Measurements from ENCODE around the gene CUL1. TPM values are rescaled to one million over a fixed set of nuclear protein-coding genes. Genes with fewer than 3 reads are reported as not detected.
A peak's percentile ranks its signal among the peaks of the same experiment; 100 is the strongest.

Gene CUL1
- total and polyA plus RNA-seq, 8 donors = 32.5 to 59.7 (median 57.8) TPM

DNA sequence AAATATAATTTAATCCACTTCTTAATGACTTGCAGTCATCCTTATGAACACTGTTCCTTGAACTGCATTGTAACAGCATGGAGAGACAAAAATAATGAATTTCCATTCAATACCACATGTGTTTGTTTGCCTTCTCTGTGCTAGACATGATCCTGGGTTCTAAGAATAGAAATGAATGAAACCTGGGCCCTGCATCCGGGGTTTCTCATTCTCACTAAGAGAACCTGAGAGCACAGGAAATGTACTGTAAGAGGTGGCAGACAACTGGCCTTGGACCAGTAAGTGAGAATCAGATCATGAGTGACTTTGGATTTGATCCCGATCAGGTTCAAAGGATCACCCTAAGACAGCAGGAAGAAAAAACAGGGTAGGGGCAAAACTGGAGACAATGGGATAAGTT, 37.2 kb upstream of the CUL1 start:
- Histone ChIP-seq H3K27ac (no peak overlapping the region), H3K9me3 (no peaks in the 10 kb centered on the region), H3K36me3 (no peaks in the 10 kb centered on the region), H3K27me3 (no peaks in the 10 kb centered on the region), H3K4me3 (no peak overlapping the region), H3K4me1 (no peaks in the 10 kb centered on the region)
- intact Hi-C loops (cut with DNase I) = no loop called here
- TF ChIP-seq, protein P1, sequence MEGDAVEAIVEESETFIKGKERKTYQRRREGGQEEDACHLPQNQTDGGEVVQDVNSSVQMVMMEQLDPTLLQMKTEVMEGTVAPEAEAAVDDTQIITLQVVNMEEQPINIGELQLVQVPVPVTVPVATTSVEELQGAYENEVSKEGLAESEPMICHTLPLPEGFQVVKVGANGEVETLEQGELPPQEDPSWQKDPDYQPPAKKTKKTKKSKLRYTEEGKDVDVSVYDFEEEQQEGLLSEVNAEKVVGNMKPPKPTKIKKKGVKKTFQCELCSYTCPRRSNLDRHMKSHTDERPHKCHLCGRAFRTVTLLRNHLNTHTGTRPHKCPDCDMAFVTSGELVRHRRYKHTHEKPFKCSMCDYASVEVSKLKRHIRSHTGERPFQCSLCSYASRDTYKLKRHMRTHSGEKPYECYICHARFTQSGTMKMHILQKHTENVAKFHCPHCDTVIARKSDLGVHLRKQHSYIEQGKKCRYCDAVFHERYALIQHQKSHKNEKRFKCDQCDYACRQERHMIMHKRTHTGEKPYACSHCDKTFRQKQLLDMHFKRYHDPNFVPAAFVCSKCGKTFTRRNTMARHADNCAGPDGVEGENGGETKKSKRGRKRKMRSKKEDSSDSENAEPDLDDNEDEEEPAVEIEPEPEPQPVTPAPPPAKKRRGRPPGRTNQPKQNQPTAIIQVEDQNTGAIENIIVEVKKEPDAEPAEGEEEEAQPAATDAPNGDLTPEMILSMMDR (IDR thresholded peaks at IDR 0.05) = no peak
- ATAC-seq (no peak), DNase-seq (no peak)

DNA sequence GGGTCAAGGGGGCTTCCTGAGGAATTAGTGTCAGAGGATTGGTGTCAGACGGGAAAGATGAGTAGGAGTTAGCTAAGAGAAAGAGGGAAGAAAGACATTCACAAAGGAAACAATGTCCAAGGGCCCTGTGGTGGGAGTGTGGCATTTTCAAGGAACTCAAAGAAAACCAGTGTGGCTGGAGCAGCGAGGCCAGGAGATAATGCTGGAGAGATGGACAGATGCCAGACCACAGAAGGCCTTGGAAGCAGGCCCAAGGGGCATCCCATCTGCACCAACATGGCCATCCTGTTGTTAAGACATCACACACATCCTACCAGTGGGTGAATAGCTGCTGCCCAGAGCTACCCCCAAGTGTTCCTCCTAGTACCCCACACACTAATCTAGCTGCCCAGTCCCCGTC, 36.1 kb upstream of the CUL1 start:
- intact Hi-C loops (cut with DNase I) = no loop called here
- no peak overlapping the region for H3K4me3 ChIP-seq
- H3K27ac ChIP-seq = no peak overlapping the region
- H3K36me3 ChIP-seq = no peaks in the 10 kb centered on the region
- H3K27me3 ChIP-seq = no peaks in the 10 kb centered on the region
- H3K9me3 ChIP-seq = no peaks in the 10 kb centered on the region
- no peak for ATAC-seq
- H3K4me1 ChIP-seq = no peaks in the 10 kb centered on the region
- TF ChIP-seq, protein P1 (IDR thresholded peaks at IDR 0.05) = no peak
- no peak for DNase-seq

DNA sequence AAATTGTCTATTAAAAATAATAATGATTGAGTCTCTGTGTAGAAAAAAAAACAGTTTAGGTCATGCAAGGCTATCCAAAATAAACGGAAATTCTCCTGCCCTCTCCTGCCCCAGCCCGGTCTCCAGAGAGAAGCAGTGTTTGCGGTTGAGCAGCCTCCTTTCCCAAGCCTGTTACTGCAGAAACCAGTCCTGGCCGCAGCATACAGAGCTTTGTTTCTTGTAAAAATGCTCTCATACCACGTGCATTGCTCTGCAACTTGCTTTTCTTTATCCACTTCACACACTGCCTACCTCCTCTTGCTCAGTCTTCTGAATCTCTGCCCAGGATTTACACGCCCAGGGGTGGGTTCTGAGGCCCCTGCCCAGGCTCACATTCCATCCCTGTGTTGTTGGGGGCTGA, 34.4 kb upstream of the CUL1 start:
- DNase-seq = peak in 1 of 4 donors; percentile 14
- H3K9me3 ChIP-seq = no peaks in the 10 kb centered on the region
- intact Hi-C loops (cut with DNase I) = no loop called here
- TF ChIP-seq, protein P1 (IDR thresholded peaks at IDR 0.05) = no peak
- no peaks in the 10 kb centered on the region for H3K36me3 ChIP-seq
- no peaks in the 10 kb centered on the region for H3K4me1 ChIP-seq
- peak; percentile 55 for ATAC-seq
- no peaks in the 10 kb centered on the region for H3K27me3 ChIP-seq
- no peak overlapping the region for H3K27ac ChIP-seq
- no peak overlapping the region for H3K4me3 ChIP-seq

DNA sequence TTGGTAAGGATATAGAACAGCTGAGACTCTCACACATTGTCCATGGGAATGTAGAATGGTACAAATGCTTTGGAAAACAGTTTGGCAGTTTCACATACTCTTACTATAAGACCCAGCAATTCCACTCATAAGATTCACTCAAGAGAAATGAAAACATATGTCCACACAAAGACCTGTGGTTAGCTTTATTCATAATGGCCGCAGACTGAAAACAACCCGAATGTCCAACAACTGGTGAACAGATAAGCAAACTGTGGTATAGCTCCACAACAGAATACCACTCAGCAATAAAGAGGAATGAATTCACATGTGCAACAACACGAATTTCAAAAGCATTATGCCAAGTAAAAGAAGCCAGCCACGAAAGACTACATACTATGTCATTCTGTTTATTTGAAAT, 33.5 kb upstream of the CUL1 start:
- Histone ChIP-seq H3K4me3 (no peak overlapping the region), H3K27me3 (no peaks in the 10 kb centered on the region), H3K9me3 (no peaks in the 10 kb centered on the region), H3K4me1 (no peaks in the 10 kb centered on the region), H3K36me3 (no peaks in the 10 kb centered on the region), H3K27ac (no peak overlapping the region)
- ATAC-seq (no peak), DNase-seq (no peak)
- TF ChIP-seq, protein P1 (IDR thresholded peaks at IDR 0.05) = no peak
- intact Hi-C loops (cut with DNase I) = no loop called here

DNA sequence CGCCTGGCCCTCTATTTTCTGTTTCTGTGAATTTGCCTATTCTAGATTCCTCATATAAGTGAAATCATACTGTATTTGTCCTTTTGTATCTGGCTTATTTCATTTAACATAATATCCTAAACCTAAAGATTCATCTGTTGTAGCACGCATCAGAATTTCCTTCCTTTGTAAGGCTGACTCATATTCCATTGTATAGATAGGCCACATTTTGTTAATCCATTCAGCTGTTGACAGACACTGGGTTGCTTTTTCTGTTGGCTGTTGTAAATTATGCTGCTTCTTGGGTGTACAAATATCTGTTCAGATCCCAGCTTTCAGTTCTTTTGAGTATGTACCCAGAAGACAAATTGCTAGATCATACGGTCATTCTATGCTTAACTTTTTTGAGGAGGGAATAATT, 28.8 kb upstream of the CUL1 start:
- no peak overlapping the region for H3K4me3 ChIP-seq
- ATAC-seq (no peak), DNase-seq (no peak)
- no peaks in the 10 kb centered on the region for H3K27me3 ChIP-seq
- intact Hi-C loops (cut with DNase I) = no loop called here
- no peaks in the 10 kb centered on the region for H3K36me3 ChIP-seq
- no peaks in the 10 kb centered on the region for H3K4me1 ChIP-seq
- TF ChIP-seq, protein P1 (IDR thresholded peaks at IDR 0.05) = no peak
- H3K9me3 ChIP-seq = no peaks in the 10 kb centered on the region
- no peak overlapping the region for H3K27ac ChIP-seq

Measured in left lung (tissue), 10 donors.